ENCODE measurements around the gene SLC39A1.

DNA sequence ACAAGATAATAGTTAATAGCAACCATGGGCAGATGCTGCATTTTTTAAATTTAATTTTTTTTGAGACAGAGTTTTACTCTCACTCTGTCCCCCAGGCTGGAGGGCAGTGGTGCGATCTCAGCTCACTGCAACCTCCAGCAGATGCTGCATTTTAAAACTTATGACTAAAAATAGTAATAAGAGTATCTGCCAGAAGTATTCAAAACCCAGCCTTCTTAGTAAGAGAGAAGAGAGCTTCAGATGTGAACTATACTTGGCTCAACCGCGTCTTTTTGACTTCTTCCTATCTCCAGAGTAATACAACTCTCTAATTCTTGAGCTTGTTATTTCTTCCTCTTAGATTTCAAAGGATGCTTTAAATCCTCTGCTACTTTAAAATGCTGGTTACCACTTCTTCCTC lies 31.9 kb upstream of the SLC39A1 start:
- TF ChIP-seq, protein P1, sequence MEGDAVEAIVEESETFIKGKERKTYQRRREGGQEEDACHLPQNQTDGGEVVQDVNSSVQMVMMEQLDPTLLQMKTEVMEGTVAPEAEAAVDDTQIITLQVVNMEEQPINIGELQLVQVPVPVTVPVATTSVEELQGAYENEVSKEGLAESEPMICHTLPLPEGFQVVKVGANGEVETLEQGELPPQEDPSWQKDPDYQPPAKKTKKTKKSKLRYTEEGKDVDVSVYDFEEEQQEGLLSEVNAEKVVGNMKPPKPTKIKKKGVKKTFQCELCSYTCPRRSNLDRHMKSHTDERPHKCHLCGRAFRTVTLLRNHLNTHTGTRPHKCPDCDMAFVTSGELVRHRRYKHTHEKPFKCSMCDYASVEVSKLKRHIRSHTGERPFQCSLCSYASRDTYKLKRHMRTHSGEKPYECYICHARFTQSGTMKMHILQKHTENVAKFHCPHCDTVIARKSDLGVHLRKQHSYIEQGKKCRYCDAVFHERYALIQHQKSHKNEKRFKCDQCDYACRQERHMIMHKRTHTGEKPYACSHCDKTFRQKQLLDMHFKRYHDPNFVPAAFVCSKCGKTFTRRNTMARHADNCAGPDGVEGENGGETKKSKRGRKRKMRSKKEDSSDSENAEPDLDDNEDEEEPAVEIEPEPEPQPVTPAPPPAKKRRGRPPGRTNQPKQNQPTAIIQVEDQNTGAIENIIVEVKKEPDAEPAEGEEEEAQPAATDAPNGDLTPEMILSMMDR (IDR thresholded peaks at IDR 0.05) = no peak
- TF ChIP-seq POLR2A (IDR thresholded peaks at IDR 0.05) (no peak), EP300 (IDR thresholded peaks at IDR 0.05) (no peak)

Data from tibial nerve (tissue), 4 donors.